HG02759 (cell line): ENCODE results near the gene ZNF177.
"Not testable (repeated sequence)": the region's sequence is repeated elsewhere in the genome, so short reads cannot be mapped to it uniquely, and the experiment has no call there.

Source experiments
- ATAC-seq: cut with Tn5 transposase; IDR thresholded peaks from one replicate; pipeline ENCODE4 v1.9.1; 2021; ENCODE audit warnings: mild to moderate bottlenecking, moderate library complexity; ENCODE audit not compliant: unreplicated experiment

The ZNF177 gene

DNA sequence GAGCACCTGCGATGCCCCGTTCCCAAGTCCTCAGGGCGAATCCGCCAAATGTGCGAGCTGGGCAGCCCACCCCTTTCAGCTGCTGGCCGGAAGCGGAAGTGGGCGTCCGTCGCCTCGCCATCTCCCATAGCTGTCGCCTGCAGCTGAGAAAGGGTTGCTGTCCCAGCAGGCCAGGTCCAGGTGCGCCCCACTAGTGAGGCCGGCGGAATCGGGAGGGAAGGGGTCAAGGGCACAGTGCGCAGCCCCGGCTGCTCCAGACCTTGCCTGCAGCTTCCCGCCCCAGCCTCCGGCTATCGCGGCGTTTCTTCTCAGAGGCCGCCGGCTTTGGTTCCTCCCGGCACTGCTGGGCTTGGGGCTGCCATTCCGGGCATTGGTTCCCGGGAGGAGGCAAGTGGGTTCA lies at the start of gene ZNF177:
Gene ZNF177, plus strand, starts transcription at position 109 of the 400 bp plus-strand sequence. CDS start 15,299 bp downstream, outside the sequence.
- no peak for ATAC-seq

DNA sequence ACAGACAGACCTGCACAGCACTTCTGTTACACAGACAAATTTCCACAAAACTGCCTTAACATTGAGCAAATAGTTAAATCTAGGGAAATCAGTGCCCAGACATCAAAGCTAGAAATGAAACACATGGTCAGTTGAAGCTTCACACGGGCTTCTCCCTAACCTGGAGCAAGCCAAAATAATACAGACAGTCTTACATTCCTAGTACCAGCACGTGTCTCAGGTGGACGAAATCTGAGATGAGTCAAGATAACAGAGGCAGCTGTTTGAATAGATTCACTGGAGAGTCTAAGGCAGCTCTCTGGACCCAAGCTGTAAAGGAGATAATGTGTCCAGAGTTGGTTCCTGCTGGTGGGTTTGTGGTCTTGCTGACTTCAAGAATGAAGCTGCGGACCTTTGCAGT lies 49.1 kb upstream of the ZNF177 start:
- ATAC-seq, result no peak

- ATAC-seq, result no peak
Observed at GRCh38 chr19:9321338-9321737, 41.5 kb upstream of the ZNF177 start.

GRCh38 chr19:9321756-9322155 lies 41.1 kb upstream of the ZNF177 start:
- ATAC-seq, result not testable (repeated sequence)

DNA sequence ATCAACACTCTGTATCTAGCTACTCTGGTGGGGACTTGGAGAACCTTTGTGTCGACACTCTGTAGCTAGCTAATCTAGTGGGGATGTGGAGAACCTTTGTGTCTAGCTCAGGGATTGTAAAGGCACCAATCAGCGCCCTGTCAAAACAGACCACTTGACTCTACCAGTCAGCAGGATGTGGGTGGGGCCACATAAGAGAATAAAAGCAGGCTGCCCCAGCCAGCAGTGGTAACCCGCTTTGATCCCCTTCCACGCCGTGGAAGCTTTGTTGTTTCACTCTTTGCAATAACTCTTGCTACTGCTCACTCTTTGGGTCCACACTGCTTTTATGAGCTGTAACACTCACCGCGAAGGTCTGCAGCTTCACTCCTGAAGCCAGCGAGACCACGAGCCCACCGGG lies 40.6 kb upstream of the ZNF177 start:
- ATAC-seq, result not testable (repeated sequence)

DNA sequence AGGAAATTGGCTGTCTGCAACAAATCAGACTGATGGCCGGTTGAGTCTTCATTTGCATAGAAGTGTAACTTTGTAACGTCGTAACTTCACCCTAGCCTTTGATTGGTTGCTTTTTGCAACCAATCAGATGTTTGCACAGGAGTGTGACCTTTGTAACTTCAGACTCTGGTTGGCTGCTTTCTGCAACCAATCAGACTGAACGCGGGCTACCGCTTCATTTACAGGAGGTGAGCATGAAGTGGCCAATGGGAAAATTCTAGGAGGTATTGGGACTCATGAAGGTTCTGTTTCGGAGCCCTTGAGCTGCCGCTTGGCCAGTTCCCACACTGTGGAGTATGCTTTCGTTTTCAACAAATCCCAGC lies 39.3 kb upstream of the ZNF177 start:
- ATAC-seq, result peak; percentile 31

DNA sequence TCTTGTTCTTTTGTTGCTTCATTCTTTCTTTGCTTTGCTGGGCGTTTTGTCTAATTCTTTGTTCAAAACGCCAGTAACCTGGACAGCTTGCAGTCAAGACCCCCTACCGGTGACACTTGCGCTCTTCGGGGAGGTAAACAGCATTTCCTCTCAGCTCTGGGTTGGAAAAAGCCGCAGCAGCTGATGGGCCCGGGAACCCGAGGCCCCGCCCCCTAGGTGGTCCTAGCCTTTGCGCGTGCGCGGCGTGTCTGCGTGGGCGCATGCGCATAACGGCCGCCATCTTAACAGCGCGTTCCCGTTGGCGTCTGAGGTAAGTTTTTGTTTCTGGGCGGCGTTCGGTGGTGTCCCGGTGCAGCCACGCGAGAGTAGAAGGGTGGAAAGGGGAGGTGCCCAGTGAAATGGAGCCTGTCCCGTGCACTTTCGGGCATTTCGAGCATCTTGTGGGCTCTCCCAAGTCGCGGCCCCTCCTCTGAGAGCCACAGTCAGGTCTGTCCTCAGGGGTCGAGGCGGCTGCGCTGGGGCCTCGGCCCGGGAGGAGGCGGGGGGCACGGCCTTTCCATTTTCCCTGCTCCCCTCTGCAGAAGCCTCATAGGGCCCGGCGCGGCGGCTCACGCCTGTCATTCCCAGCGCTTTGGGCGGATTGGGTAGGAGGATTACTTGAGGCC lies 38.8 kb upstream of the ZNF177 start, which contains the start of gene ZNF559:
Gene ZNF559, plus strand, starts transcription at position 261 of the 665 bp plus-strand sequence. CDS start 14,371 bp downstream, outside the sequence.
- peak; percentile 95 for ATAC-seq

DNA sequence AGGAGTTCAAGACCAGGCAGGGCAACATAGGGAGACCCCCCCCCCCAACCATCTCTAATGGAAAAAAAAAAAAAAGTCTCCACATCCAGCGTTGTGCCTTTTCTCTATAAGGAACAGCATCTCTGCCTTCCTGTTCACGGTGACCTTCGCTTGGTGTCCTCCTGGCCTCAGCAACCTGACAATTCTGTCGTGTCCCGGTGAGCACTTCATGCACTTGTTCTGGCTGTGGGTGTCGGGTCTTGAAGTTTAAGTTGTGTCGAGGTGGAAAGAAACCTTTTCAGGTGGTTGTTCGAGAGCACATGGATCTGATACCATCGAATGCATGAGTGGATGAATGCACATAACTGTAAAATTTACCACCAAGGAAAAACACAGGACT lies 38.2 kb upstream of the ZNF177 start:
- no peak for ATAC-seq

DNA sequence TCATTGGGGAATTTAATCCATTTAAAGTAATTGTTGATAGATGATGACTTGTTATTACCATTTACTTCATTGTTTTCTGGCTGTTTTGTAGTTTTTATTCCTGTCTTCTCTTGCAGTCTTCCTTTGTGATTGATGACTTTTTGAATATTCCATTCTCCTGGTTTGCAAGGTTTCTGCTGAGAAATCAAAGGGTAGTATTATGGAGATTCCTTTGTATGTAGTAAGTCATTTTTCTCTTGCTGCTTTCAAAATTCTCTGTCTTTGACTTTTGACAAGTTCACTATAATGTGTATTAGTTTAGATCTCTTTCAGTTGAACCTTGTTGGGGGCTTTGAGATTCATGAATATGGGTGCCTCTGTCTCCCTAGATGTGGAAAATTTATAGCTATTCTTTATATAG lies 32.8 kb upstream of the ZNF177 start:
- ATAC-seq, result no peak

- ATAC-seq, result no peak
Observed at GRCh38 chr19:9342610-9343304, 20.1 kb upstream of the ZNF177 start.

DNA sequence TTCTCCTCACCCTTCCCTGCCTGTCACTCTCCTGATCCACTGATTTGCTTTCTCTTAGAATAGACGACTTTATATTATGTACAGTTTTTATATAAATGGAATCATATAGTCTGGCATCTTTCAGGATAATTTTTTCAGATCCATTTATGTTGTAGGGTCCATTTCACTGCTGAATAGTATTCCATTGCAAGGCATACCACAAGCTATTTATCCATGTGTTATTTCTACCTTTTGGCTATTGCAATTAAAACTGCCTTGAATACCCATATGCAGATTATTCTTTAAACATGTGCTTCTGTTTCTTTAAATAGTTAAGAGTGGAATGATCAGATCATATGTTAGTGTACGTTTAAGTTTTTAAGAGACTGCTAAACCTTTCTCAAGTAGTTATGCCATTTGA lies 17.8 kb upstream of the ZNF177 start:
- no peak for ATAC-seq

- no peak for ATAC-seq
Observed at GRCh38 chr19:9348253-9348652, 14.6 kb upstream of the ZNF177 start.

DNA sequence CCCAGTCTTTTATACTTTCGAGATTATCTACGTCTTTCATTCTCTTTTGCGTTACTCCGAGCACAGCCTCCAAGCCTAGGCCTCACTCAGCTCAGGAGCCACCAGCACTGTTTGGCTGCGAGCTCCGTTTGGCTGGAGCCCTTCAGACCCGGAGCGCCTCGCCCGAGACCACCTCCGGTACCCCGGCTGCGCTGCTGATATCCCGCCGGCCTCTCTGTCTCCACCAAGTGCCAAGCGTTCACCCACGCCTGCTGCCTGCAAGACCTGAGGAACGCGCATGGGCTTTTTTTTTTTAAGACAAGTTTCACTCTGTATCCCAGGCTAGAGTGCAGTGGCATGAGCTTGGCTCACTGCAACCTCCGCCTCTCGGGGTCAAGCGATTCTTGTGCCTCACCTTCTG lies 14.1 kb upstream of the ZNF177 start:
- no peak for ATAC-seq

GRCh38 chr19:9352505-9352904 lies 10.3 kb upstream of the ZNF177 start:
- ATAC-seq, result no peak

DNA sequence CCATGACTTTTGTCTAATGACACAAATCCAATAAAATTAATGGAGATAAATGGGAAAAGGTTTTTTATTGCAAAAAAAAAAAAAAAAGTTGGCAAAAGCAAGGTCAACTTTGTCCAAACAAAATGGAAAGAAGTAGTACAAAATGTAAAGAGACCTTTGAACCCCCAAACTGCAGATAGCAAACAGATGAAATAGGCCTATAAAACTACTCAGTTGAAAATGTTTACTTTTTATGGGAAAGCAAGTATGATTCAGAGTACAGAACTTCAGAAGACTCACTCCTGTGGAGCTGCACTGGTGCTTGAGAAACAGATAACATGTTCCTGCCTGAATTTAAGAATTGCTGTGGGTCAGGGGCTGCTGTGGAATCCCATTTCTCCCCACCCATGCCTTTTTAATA lies 9.8 kb upstream of the ZNF177 start:
- ATAC-seq, result no peak

DNA sequence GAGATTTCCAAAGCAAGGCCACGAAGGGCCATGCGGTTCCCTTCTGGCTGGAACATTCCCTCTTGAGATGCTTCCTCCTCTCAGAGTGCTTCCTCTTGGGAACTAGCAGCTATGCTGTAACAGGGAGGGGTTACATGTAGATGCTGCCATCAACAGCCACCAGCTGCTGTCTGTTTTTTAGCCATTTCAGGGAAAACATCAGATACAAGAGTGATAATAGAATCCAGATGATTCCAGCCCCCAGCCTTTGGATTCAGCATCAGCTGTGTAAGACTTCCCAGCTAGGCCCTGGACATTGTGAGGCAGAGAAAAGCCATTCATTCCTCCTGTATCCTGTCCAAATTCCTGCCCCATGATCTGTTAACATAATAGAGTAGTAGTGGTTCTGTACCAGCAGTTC lies 8.2 kb upstream of the ZNF177 start:
- no peak for ATAC-seq

DNA sequence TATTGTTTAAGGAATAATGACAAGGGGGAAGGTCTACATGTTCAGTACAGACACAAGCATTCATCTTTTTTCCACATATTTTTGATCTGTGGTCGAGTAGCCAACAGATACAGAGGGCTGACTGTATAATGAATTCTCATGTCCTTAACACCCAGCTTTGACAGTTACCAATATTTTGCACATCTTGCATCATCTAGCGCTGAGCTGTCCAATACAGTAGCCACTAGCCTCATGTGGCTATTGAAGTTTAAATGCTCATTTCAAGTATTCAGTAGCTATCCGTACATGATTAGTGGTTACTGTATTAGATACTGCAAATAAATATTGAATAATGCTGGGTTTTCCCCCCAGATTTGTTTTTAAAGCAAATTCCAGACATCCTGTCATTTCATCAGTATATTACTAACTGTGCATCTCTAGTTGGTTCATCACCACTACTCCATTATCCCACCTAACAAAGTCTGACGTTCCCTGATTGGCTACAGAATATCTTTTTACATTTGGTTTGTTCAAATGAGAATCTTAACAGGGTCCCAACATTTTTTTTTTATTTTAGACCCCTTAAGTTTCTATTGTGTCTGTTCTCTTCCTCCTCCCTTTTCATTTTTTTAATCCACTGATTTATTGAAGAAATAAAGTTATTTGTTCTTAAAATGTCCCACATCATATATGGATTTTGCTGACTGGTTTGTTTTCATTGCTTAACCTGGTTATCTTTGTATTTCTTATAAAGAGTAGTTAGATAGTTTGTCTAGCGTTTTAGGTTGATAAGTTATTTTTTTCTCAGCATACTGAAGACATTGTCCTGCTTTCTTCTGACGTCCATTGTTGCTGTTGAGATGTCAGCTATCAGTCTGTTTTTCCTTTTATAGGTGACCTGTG lies 8.2 kb downstream of the ZNF177 start:
- ATAC-seq, result no peak

- no peak for ATAC-seq
Observed at GRCh38 chr19:9381361-9381785, 18.6 kb downstream of the ZNF177 start.

- no peak for ATAC-seq
Observed at GRCh38 chr19:9406798-9407352, 44.1 kb downstream of the ZNF177 start.

DNA sequence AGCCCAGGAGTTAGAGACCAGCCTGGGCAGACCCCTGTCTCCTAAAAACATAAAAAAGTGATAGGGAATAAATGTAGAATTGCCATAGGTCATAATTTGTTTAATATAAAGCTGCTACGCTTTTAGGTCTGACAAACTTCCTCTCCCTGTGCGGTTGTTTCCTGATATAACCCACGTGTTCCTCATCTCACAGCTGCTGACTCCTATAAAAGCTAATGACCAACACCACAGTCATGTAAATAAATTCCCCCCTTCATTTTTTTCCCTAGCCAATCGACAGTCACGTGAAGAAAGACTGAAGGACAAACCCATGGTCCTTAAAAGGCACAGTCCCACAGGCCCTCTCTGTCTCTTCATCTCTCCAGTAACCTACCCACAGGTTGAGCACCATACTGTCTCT lies 45.0 kb downstream of the ZNF177 start:
- no peak for ATAC-seq

DNA sequence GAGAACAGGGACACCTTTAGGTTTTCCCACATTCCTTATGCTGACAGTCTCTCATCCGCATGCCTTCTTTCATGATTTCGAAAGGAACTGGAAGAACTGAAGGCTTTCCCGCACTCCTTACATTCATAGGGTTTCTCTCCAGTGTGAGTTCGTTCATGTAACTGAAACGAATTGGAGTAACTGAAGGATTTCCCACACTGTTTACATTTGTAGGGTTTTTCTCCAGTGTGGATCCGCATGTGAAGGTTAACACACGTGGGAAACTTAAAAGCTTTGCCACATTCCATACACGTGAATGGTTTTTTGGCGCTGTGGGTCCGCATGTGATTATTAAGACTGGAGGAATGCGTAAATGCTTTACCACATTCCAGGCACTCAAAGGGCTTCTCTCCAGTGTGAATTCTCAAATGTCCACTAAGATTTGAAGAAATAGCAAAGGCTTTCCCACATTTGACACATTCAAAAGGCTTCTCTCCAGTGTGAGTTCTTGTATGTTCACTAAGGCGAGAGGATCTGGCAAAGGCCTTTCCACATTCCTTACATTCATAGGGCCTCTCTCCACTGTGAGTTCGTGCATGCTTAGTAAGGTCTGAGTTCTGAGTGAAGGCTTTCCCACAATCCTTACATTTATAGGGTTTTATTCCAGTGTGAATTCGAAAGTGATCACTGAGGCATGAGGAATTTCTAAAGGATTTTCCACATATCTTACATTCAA lies 50.6 kb downstream of the ZNF177 start:
- no peak for ATAC-seq
